ENCODE data around the gene PYROXD2. TPM values are rescaled to one million over a fixed set of nuclear protein-coding genes. Genes with fewer than 3 reads are reported as not detected.

PYROXD2 gene
- total RNA-seq, 2 experiments from 2014 or later, result 0.41 to 4.3 TPM

- Histone ChIP-seq H3K9me2 (ENCODE audit: insufficient read depth, low read length) (no peaks in the 10 kb centered on the region), H3K36me3 (ENCODE audit: insufficient read depth, low read length) (peaks cover 7% of the 10 kb centered on the region; the same call in 1 of the 2 replicates), H3K9me3 (ENCODE audit: low read length) (no peaks in the 10 kb centered on the region), H3K4me1 (ENCODE audit: insufficient read depth, low read length, poor library complexity, severe bottlenecking) (no peaks in the 10 kb centered on the region), H3K27ac (ENCODE audit: low read depth, low read length, poor library complexity, severe bottlenecking) (no peak overlapping the region), H4K20me1 (ENCODE audit: insufficient read depth, low read length) (no peaks in the 10 kb centered on the region), H3K79me2 (ENCODE audit: insufficient read depth, low read depth, low read length) (no peaks in the 10 kb centered on the region), H3K4me3 (ENCODE audit: low read depth, low read length, poor library complexity, severe bottlenecking) (no peak overlapping the region), H3K4me2 (ENCODE audit: low read length) (no peak overlapping the region), H2AFZ (ENCODE audit: low read length) (no peak overlapping the region)
- TF ChIP-seq, protein P1, sequence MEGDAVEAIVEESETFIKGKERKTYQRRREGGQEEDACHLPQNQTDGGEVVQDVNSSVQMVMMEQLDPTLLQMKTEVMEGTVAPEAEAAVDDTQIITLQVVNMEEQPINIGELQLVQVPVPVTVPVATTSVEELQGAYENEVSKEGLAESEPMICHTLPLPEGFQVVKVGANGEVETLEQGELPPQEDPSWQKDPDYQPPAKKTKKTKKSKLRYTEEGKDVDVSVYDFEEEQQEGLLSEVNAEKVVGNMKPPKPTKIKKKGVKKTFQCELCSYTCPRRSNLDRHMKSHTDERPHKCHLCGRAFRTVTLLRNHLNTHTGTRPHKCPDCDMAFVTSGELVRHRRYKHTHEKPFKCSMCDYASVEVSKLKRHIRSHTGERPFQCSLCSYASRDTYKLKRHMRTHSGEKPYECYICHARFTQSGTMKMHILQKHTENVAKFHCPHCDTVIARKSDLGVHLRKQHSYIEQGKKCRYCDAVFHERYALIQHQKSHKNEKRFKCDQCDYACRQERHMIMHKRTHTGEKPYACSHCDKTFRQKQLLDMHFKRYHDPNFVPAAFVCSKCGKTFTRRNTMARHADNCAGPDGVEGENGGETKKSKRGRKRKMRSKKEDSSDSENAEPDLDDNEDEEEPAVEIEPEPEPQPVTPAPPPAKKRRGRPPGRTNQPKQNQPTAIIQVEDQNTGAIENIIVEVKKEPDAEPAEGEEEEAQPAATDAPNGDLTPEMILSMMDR (conservative IDR thresholded peaks at IDR 0.05; ENCODE audit: low read length), result no peak
- no peak for TF ChIP-seq EZH2phosphoT487 (IDR thresholded peaks at IDR 0.05; ENCODE audit: borderline replicate concordance, low read depth, low read length)
- CTCF ChIA-PET (ENCODE audit: unreplicated experiment), result no interaction called here
- no TSS peak for BruUV-seq (replicated peaks)
- POLR2A ChIA-PET, result no interaction called here
- intact Hi-C loops (cut with micrococcal nuclease; ENCODE audit: unreplicated experiment), result no loop called here
- DNase-seq (ENCODE audit: low spot score), result no peak
Measured at GRCh38 chr10:98420786-98421185, 5.8 kb upstream of the PYROXD2 start.

DNA sequence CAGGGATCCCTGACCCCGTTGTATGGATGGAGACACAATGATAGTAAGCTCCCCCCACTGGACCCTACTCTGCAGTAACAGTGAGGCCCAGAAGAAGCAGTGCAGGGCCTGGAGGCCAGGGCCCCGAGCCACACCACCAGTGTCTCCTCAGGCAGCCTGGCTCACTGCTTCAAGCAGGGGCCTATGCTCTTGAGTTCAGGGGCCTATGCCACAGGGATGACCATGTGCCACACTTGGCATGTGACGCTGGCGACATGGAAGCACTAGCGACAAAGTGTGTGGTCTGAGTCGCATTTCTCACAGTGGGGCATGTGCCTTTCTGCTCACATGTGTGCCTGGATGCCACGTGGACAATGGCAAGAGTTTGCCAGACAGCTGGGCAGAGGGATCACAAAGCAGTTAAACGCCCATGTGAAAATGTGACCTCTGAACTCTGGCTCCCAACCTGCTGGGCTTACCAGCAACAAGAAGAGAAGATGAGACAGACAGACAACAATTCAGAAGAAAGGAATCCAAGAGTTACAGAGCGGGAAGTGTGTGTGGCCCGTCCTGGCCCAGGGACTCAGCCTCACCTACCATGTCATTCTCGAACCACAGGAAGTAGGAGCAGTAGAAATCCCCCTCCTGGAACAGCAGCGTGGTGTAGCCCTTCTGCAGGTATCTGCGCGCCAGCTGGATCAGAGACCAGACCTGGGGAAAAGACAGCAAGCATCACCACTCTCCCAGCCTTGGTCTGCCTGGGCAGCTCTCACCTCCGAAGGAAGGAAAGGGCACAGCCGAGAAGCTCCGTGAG lies 4.7 kb upstream of the PYROXD2 start:
- intact Hi-C loops (cut with micrococcal nuclease; ENCODE audit: unreplicated experiment), result no loop called here
- H2AFZ ChIP-seq (ENCODE audit: low read length), result no peak overlapping the region
- H3K4me3 ChIP-seq (ENCODE audit: low read depth, low read length, poor library complexity, severe bottlenecking), result no peak overlapping the region
- H3K36me3 ChIP-seq (ENCODE audit: insufficient read depth, low read length), result peaks cover 7% of the 10 kb centered on the region; the same call in 1 of the 2 replicates
- no TSS peak for BruUV-seq (replicated peaks)
- DNase-seq (ENCODE audit: low spot score), result no peak
- no peaks in the 10 kb centered on the region for H3K4me1 ChIP-seq (ENCODE audit: insufficient read depth, low read length, poor library complexity, severe bottlenecking)
- no peaks in the 10 kb centered on the region for H3K9me3 ChIP-seq (ENCODE audit: low read length)
- POLR2A ChIA-PET, result no interaction called here
- H3K4me2 ChIP-seq (ENCODE audit: low read length), result no peak overlapping the region
- H3K27ac ChIP-seq (ENCODE audit: low read depth, low read length, poor library complexity, severe bottlenecking), result no peak overlapping the region
- no peaks in the 10 kb centered on the region for H3K9me2 ChIP-seq (ENCODE audit: insufficient read depth, low read length)
- no peaks in the 10 kb centered on the region for H3K79me2 ChIP-seq (ENCODE audit: insufficient read depth, low read depth, low read length)
- CTCF ChIA-PET (ENCODE audit: unreplicated experiment), result no interaction called here
- no peaks in the 10 kb centered on the region for H4K20me1 ChIP-seq (ENCODE audit: insufficient read depth, low read length)
- TF ChIP-seq, protein P1 (conservative IDR thresholded peaks at IDR 0.05; ENCODE audit: low read length), result no peak
- TF ChIP-seq EZH2phosphoT487 (IDR thresholded peaks at IDR 0.05; ENCODE audit: borderline replicate concordance, low read depth, low read length), result no peak
